HUES64 (cell line): ENCODE data around the gene C14orf132.

ENCODE experiments used
- H3K27ac ChIP-seq: 2 replicates; pipeline ENCODE4 v1.7.0; 2013; ENCODE audit warnings: low read depth, low read length, inconsistent platforms
- H3K27me3 ChIP-seq: 2 replicates; pipeline ENCODE4 v1.6.1; 2013; ENCODE audit warnings: mild to moderate bottlenecking, low read length; ENCODE audit not compliant: insufficient read depth
- H3K36me3 ChIP-seq: 2 replicates; pipeline ENCODE4 v1.6.1; 2013; ENCODE audit warnings: mild to moderate bottlenecking, low read length; ENCODE audit not compliant: insufficient read depth
- H3K4me1 ChIP-seq: 2 replicates; pipeline ENCODE4 v1.6.1; 2013; ENCODE audit warnings: mild to moderate bottlenecking, low read length, moderate library complexity; ENCODE audit not compliant: insufficient read depth
- H3K4me3 ChIP-seq: 2 replicates; pipeline ENCODE4 v1.5.1; 2013; ENCODE audit warnings: mild to moderate bottlenecking, low read length, moderate library complexity
- H3K9ac ChIP-seq: 2 replicates; pipeline ENCODE4 v1.6.1; 2013; ENCODE audit warnings: mild to moderate bottlenecking, low read depth, low read length
- H3K9me3 ChIP-seq: 2 replicates; pipeline ENCODE4 v1.6.1; 2013; ENCODE audit warnings: low read depth, low read length; ENCODE audit not compliant: insufficient read depth
- WGBS: fragments of 150-250, 120-280 bp; methylation state at CpG from one replicate; pipeline ENCODE4 v1.1.7; 2013; ENCODE audit warnings: missing lambda C conversion rate; 5-methylcytosine and 5-hydroxymethylcytosine counted together

The C14orf132 gene

DNA sequence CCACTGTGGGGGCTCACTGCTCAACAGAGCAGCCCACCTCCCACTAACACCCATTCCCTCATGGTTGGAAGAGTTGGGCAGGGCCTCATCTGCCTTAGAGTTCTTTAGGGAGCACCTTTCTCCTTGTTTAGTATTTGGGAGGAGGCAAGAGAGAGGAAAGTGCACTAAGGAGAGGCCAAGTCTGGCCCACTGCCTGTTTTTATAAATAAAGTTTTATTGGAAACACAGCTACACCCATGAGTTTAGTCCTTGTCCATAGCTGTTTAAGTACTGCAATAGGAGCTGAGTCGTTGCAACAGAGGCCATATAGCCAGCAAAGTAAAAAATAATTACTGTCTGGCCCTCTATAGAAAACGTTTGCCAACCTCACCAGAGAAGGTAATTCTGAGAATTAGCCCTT lies 63.9 kb downstream of the C14orf132 start:
- 89% methylated on average over 2 of the region's 2 CpGs for WGBS
- no peak overlapping the region for H3K9ac ChIP-seq
- no peaks in the 10 kb centered on the region for H3K36me3 ChIP-seq
- no peak overlapping the region for H3K27ac ChIP-seq
- no peaks in the 10 kb centered on the region for H3K4me1 ChIP-seq
- H3K9me3 ChIP-seq = no peaks in the 10 kb centered on the region
- H3K4me3 ChIP-seq = no peak overlapping the region
- H3K27me3 ChIP-seq = no peaks in the 10 kb centered on the region

DNA sequence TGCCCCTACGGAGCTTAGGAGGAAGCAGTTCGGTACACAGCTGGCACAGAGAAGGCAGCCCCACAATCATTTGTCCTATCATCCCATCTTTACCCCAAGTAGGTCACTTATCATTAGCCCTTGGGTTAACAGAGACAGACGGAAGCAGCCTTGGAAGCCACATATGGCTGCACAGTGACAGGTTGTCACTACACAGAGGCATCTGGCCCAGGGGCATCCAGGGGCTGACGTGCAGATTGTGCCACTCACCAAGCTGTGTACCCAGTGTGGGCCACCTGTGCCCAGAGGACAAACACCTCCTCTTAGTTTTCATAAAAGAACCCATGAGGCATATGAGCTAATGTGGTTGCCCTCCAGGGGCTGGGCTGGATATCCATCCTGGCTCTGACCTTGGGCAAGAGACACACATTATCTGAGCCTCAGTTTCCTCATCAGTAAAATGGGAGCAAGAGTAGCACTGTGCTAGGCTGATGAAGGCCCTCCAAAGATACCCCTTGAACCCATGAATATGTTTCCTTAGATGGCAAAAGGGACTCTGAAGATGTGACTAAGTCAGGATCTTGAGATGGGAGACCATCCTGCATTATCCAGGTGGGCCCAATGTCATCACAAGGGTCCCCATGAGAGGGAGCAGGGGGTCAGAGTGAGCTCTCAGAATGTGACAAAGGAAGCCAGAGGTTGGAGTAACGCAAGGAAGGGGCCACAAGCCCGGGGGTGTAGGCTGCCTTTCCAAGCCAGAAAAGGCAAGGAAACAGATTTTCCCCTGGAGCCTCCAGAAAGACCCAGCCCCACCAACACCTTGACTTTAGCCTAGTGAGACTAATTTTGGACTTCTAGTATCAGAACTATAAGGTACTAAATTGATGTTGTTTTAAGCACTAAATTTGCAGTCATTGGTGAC lies 64.6 kb downstream of the C14orf132 start:
- no peak overlapping the region for H3K4me3 ChIP-seq
- H3K9me3 ChIP-seq = no peaks in the 10 kb centered on the region
- 95% methylated on average over 6 of the region's 6 CpGs for WGBS
- no peaks in the 10 kb centered on the region for H3K36me3 ChIP-seq
- H3K9ac ChIP-seq = no peak overlapping the region
- no peaks in the 10 kb centered on the region for H3K4me1 ChIP-seq
- H3K27me3 ChIP-seq = no peaks in the 10 kb centered on the region
- H3K27ac ChIP-seq = no peak overlapping the region

DNA sequence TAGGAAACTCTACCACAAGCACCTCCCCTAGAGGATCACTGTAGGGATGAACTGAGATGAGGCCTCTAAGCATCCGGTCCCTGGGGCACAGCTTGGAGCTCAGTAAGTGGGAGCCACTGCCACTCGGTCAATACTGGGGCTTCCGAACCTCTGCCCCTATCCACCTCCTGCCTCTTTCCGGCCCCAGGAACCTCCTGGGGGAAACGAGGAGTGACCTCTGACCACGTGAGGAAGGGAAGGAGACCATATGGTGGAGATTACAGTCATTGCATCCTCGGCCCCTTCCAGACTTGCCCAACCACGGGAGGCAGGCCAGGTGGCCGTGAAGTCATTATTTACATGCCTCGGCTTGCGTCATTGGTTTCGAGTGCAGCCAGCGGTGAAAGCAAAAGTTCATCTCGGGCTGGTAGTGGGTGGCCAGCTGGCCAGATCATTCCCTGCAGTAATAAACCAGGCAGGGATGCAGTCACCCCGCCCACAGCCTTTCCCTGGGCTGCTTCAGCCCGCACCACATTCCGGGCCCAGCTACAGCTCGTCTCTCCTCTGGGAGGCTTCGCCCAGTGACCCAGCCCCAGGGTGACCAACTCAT lies 65.4 kb downstream of the C14orf132 start:
- no peak overlapping the region for H3K9ac ChIP-seq
- no peaks in the 10 kb centered on the region for H3K36me3 ChIP-seq
- H3K4me1 ChIP-seq = no peaks in the 10 kb centered on the region
- H3K27ac ChIP-seq = no peak overlapping the region
- WGBS = 93% methylated on average over 19 of the region's 19 CpGs
- no peaks in the 10 kb centered on the region for H3K9me3 ChIP-seq
- no peak overlapping the region for H3K4me3 ChIP-seq
- no peaks in the 10 kb centered on the region for H3K27me3 ChIP-seq

DNA sequence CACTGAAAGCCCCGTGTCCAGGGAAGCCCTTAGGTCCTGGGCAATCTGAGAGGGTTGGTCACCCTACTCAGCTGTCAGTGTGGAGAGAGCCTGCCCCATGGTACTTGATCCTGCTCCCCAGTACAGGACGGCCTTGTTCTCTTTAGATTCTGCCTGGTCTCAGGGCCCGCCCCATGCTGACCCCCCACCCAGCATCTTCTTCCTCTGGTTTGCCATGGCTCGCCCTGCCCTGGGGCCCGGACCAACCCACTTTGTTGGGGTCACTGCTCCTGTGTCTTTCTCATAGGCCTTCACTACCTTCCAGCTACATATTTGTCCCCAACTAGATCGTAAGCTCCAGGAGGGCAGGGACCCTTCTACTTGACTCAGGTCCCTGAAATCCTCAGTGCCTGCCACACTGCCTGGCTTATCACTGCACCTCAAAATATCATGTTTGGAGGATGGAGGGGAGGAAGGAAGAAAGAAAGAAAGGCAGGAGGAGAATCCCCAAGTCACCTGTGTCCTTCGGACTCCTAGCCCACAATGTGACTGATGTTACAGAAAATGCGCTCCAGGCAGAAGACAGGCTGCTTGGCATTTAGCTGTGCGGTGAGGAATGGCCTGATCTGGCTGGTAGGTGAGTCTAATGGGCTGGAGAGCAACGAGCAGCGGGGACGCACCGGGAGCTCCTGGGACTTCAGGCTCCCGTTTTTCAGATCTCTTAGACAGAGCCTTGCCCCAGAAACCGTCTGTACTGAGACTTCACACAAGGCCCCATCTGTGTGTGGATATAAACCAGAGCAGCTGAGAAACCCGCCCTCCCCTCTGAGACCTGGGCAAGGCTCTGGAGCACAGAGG lies 66.1 kb downstream of the C14orf132 start:
- WGBS = 91% methylated on average over 16 of the region's 16 CpGs
- no peak overlapping the region for H3K9ac ChIP-seq
- H3K9me3 ChIP-seq = no peaks in the 10 kb centered on the region
- H3K4me3 ChIP-seq = no peak overlapping the region
- H3K36me3 ChIP-seq = no peaks in the 10 kb centered on the region
- no peak overlapping the region for H3K27ac ChIP-seq
- no peaks in the 10 kb centered on the region for H3K4me1 ChIP-seq
- H3K27me3 ChIP-seq = no peaks in the 10 kb centered on the region

DNA sequence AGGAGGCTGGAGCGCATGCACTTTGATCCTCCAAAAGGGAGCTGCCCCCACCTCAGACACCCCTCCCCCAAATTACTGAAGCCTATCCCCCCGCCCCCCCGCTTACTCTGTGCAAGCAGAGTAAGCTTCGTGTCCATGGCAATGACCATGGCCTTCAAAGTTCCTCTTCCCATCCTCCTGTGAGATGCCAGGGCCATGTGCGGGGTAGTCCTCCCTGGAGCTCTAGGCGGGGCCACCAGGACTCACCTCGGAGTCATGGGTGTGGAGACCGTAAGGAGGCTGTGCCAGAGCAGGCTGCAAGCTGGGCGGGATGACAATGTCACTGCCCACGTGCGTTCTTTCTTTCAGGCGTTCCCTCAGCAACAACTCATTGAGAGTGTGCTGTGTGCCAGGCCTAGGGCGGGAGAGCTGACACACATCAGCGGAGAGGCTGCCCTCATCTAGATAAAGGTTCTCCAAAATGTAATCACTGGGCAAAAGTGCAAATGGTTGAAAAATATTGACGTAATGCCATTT lies 66.8 kb downstream of the C14orf132 start:
- Histone ChIP-seq H3K27ac (no peak overlapping the region), H3K4me3 (no peak overlapping the region), H3K4me1 (no peaks in the 10 kb centered on the region), H3K27me3 (no peaks in the 10 kb centered on the region), H3K36me3 (no peaks in the 10 kb centered on the region), H3K9ac (no peak overlapping the region), H3K9me3 (no peaks in the 10 kb centered on the region)
- 94% methylated on average over 15 of the region's 15 CpGs for WGBS

DNA sequence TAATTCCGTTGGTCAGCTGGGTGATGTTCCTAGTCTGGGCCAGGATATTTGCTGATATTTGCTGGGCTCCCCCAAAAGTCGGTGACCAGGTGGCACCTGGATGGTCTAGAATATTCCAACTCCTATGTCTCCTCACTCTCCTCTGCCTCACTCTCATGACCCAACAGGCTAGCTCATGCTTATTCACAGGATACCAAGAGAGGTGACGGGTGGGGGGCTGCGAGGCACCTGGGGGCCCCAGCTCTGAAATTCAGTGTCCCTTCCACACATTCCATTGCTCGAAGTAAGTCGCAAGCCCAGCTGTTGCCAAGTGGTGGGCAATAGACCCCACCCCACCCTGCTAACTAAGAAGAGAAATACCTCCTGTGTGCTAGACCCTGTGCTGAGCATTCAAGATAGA lies 67.7 kb downstream of the C14orf132 start:
- no peaks in the 10 kb centered on the region for H3K36me3 ChIP-seq
- no peaks in the 10 kb centered on the region for H3K27me3 ChIP-seq
- H3K4me3 ChIP-seq = no peak overlapping the region
- no peak overlapping the region for H3K27ac ChIP-seq
- no peaks in the 10 kb centered on the region for H3K4me1 ChIP-seq
- H3K9me3 ChIP-seq = no peaks in the 10 kb centered on the region
- H3K9ac ChIP-seq = no peak overlapping the region
- 92% methylated on average over 6 of the region's 6 CpGs for WGBS

DNA sequence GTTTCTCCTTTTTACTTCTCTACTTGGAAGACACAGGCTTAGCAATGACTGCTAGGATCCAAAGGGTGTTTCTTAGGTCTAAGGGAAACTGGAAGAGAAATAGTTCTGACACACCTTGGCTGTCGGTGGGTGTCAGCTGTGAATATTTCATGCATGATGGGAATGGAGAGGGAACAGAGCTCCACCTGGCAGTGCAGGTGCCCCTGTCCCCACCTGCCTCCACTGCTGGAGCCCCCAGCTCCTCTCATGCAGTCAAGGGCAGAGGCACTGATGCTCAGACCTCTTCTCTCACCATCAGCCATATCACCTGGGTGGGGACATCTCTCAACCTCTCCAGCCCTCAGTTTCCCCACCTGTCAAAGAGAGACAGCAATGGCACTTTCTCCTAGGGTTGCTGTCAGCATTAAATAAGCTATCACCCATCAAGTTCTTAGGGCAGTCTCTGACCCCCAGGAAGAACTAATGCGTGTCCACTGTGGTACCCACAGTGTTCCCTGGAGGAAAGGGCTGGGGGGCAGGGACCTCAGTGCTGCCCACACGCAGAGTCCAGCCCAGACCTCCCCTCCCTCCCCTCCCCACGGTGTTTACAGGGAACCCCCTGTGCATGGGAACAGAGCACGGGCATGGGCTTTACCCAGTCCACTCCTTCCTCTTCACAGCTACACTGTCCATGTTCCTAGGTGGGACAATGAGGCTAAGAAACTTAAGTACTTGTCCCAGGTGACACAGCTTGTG lies 69.1 kb downstream of the C14orf132 start:
- 73% methylated on average over 5 of the region's 5 CpGs for WGBS
- no peak overlapping the region for H3K27ac ChIP-seq

DNA sequence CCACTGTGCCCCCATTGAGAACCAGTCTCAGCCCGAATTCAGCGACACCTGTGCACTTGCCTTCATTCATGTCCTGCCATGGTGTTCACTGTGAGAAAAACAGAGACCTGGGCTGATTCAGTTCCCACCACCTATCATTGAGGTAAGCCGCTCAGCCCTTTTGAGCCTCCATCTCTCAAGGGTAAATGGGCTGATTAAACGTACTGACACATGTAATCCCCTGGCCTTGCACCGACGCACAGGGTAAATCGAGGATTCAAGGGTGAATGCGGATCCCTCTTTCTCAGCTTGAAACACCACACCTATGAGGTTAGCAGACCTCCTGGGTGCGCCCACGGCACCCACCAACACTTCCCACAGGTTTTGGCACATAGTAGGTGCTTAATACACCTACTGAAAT lies 69.7 kb downstream of the C14orf132 start:
- no peaks in the 10 kb centered on the region for H3K4me1 ChIP-seq
- H3K27ac ChIP-seq = no peak overlapping the region
- H3K9ac ChIP-seq = no peak overlapping the region
- H3K9me3 ChIP-seq = peaks cover 15% of the 10 kb centered on the region
- H3K4me3 ChIP-seq = no peak overlapping the region
- WGBS = 93% methylated on average over 10 of the region's 10 CpGs
- H3K36me3 ChIP-seq = no peaks in the 10 kb centered on the region
- H3K27me3 ChIP-seq = no peaks in the 10 kb centered on the region

More for the DNA sequence above, 69.1 kb downstream of the C14orf132 start:
- Histone ChIP-seq H3K9ac (no peak overlapping the region), H3K4me1 (no peaks in the 10 kb centered on the region), H3K9me3 (peaks cover 11% of the 10 kb centered on the region), H3K36me3 (no peaks in the 10 kb centered on the region), H3K4me3 (no peak overlapping the region), H3K27me3 (no peaks in the 10 kb centered on the region)

DNA sequence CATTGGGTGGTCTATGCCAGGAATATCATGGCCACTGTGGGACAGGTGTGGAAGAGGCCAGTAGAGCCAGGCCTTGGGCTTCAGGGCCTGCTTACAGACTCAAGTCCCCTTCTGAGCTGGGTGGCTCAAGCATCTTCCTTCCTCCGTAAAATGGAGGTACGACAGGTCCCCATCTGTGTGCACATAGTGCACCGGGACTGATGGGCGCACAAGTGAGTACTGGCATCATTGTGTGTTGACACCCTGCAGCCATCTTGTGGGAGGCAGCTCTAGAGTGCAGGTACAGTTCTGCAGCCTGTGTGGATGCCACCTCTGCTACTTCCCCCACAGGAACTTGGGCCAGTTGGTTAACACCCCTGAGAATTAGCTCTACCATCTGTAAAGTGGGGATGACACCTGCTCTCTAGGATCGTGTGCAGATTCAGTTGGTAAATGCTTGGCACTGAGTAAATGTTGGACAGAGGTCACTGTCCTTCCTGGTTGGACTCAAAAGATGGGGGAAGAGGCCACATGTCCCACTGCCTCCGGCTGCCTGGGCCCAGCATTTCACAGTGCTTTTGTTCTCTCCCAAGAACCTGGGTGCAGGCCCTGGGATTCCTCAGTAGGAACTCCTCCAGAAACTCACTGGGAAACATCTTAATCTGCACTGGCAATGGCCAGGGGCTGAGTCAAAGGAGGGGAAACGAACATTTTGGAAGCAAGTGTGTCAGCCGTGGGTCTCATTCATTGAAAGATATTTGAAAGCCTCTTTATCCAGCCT lies 70.6 kb downstream of the C14orf132 start:
- peaks cover 23% of the 10 kb centered on the region for H3K9me3 ChIP-seq
- 94% methylated on average over 8 of the region's 8 CpGs for WGBS
- H3K4me3 ChIP-seq = no peak overlapping the region
- no peaks in the 10 kb centered on the region for H3K27me3 ChIP-seq
- no peaks in the 10 kb centered on the region for H3K36me3 ChIP-seq
- H3K4me1 ChIP-seq = no peaks in the 10 kb centered on the region
- H3K9ac ChIP-seq = no peak overlapping the region
- no peak overlapping the region for H3K27ac ChIP-seq

DNA sequence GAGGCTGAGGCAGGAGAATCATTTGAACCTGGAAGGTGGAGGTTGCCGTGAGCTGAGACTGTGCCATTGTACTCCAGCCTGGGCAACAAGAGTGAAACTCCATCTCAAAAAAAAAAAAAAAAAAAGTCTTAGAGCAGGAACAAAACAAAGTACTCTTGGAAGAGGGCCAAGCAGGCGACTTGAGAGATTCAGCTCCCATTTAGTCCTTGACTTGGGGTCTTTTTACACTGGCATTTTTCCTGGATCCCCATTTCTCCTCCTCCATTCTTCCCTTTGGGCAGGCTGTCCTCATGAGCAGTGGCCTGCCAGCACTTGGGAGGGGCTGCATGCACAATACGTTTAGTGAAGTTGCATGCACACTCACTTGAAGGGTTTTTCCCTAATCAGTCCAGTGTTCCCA lies 72.9 kb downstream of the C14orf132 start:
- H3K9me3 ChIP-seq = peaks cover 28% of the 10 kb centered on the region

More for the DNA sequence above, 72.9 kb downstream of the C14orf132 start:
- H3K27me3 ChIP-seq = no peaks in the 10 kb centered on the region
- no peak overlapping the region for H3K27ac ChIP-seq
- WGBS = 94% methylated on average over 3 of the region's 3 CpGs
- no peak overlapping the region for H3K9ac ChIP-seq
- H3K4me3 ChIP-seq = no peak overlapping the region
- H3K4me1 ChIP-seq = no peaks in the 10 kb centered on the region
- no peaks in the 10 kb centered on the region for H3K36me3 ChIP-seq
